ENCODE data around the gene CSNK2B. TPM values are rescaled to one million over a fixed set of nuclear protein-coding genes. Genes with fewer than 3 reads are reported as not detected.

CSNK2B gene
- total and polyA plus RNA-seq, 9 of the 15 experiments (the other 6 are each of a cell fraction or from before 2014, with no cell fraction given): 120 to 1,126 (median 529) TPM

DNA sequence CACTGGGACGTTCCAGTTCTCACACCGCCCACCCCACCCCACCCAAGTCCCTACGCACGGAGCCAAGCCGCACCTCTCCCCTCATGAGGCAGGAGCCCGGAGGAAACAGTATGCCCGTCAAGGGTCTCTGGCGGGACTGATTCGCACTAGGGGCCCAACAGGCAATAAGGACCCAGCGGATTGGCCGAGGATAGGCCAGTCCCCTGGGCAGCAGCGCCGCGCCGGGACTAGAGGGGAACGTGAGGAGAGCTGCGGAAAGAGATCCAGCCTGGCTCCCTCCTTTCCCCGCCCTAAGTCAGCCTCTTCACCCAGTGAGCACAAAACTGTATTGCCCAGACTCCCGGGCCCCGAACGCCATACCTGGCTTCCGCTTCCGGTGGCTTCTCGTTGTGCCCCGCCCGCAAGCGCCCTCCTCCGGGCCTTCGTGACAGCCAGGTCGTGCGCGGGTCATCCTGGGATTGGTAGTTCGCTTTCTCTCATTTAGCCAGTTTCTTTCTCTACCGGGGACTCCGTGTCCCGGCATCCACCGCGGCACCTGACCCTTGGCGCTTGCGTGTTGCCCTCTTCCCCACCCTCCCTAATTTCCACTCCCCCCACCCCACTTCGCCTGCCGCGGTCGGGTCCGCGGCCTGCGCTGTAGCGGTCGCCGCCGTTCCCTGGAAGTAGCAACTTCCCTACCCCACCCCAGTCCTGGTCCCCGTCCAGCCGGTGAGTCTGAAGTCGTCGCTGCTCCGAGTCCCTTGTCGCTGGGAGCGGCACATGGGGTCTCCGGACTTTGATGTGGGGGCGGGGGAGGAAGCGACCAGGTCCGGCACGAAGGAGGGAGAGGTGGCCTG, at the start of gene CSNK2B (continued):
- TF ChIP-seq SMAD2 (IDR thresholded peaks at IDR 0.05; ENCODE audit: low read depth, low read length) (no peak), CBFB (CRISPR knock-in tag; IDR thresholded peaks at IDR 0.05) (no peak), CBX5 (IDR thresholded peaks at IDR 0.05; ENCODE audit: borderline replicate concordance, low read depth) (no peak), TAF1 (IDR thresholded peaks at IDR 0.05; ENCODE audit: control insufficient read depth, extremely low read depth, insufficient read depth, low read length, severe bottlenecking) (peak; percentile 93), ZNF146 (CRISPR knock-in tag; IDR thresholded peaks at IDR 0.05; ENCODE audit: unreplicated experiment) (no peak), SREBF2 (CRISPR knock-in tag; IDR thresholded peaks at IDR 0.05) (no peak), GTF2E2 (tag; IDR thresholded peaks at IDR 0.05) (no peak), ZNF239 (CRISPR knock-in tag; IDR thresholded peaks at IDR 0.05) (no peak), YY1 (IDR thresholded peaks at IDR 0.05; ENCODE audit: borderline replicate concordance in 1 of 3, control insufficient read depth in 1 of 3, extremely low read depth in 1 of 3, insufficient read depth in 3 of 3, insufficient read length in 1 of 3, insufficient replicate concordance in 2 of 3, low read depth in 1 of 3, low read length in 2 of 3) (peak; percentile 24 to 89 (median 86)), CREBBP (IDR thresholded peaks at IDR 0.05; ENCODE audit: low read depth, low read length) (no peak), FOXJ3 (CRISPR knock-in tag; IDR thresholded peaks at IDR 0.05) (no peak), ZNF561 (CRISPR knock-in tag; conservative IDR thresholded peaks at IDR 0.05) (peak; percentile 58; the same call in 1 of the 2 replicates), ZFP36 (IDR thresholded peaks at IDR 0.05; ENCODE audit: low read depth, low read length, partially characterized antibody) (peak; percentile 22), PHTF2 (CRISPR knock-in tag; IDR thresholded peaks at IDR 0.05) (no peak), SP1 (CRISPR knock-in tag; IDR thresholded peaks at IDR 0.05) (peak; percentile 89), MTA1 (IDR thresholded peaks at IDR 0.05; ENCODE audit: borderline replicate concordance) (peak; percentile 78; the same call in 1 of the 2 replicates)
- TF ChIP-seq, protein P1, sequence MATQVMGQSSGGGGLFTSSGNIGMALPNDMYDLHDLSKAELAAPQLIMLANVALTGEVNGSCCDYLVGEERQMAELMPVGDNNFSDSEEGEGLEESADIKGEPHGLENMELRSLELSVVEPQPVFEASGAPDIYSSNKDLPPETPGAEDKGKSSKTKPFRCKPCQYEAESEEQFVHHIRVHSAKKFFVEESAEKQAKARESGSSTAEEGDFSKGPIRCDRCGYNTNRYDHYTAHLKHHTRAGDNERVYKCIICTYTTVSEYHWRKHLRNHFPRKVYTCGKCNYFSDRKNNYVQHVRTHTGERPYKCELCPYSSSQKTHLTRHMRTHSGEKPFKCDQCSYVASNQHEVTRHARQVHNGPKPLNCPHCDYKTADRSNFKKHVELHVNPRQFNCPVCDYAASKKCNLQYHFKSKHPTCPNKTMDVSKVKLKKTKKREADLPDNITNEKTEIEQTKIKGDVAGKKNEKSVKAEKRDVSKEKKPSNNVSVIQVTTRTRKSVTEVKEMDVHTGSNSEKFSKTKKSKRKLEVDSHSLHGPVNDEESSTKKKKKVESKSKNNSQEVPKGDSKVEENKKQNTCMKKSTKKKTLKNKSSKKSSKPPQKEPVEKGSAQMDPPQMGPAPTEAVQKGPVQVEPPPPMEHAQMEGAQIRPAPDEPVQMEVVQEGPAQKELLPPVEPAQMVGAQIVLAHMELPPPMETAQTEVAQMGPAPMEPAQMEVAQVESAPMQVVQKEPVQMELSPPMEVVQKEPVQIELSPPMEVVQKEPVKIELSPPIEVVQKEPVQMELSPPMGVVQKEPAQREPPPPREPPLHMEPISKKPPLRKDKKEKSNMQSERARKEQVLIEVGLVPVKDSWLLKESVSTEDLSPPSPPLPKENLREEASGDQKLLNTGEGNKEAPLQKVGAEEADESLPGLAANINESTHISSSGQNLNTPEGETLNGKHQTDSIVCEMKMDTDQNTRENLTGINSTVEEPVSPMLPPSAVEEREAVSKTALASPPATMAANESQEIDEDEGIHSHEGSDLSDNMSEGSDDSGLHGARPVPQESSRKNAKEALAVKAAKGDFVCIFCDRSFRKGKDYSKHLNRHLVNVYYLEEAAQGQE (IDR thresholded peaks at IDR 0.05; ENCODE audit: borderline replicate concordance): no peak
- TF ChIP-seq, protein P1 (CRISPR knock-in tag; IDR thresholded peaks at IDR 0.05; ENCODE audit: low read depth): peak; percentile 75; the same call in 1 of the 2 replicates
- TF ChIP-seq, protein P2, sequence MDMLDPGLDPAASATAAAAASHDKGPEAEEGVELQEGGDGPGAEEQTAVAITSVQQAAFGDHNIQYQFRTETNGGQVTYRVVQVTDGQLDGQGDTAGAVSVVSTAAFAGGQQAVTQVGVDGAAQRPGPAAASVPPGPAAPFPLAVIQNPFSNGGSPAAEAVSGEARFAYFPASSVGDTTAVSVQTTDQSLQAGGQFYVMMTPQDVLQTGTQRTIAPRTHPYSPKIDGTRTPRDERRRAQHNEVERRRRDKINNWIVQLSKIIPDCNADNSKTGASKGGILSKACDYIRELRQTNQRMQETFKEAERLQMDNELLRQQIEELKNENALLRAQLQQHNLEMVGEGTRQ (CRISPR knock-in tag; IDR thresholded peaks at IDR 0.05): no peak
